ENCODE measurements around the gene STMP1.
A peak's percentile ranks its signal among the peaks of the same experiment; 100 is the strongest.

GRCh38 chr7:135662123-135662372, 266 bp upstream of the STMP1 start:
- TF ChIP-seq CTCF (IDR thresholded peaks at IDR 0.05) (peak in 1 of 3 experiments; percentile 93), POLR2A (IDR thresholded peaks at IDR 0.05; ENCODE audit: low read depth) (no peak), EP300 (IDR thresholded peaks at IDR 0.05) (no peak)
